ENCODE results near the gene ABHD16B.

The ABHD16B gene

GRCh38 chr20:63861365-63861934 is at the start of gene ABHD16B:
Gene ABHD16B (plus strand): TSS chr20:63861498. CDS start chr20:63861541, 43 bp downstream.
- DNase-seq = no peak

- no peak for DNase-seq
Observed at GRCh38 chr20:63814891-63815614, 46.2 kb upstream of the ABHD16B start.

GRCh38 chr20:63815615-63816253 is 45.6 kb upstream of the ABHD16B start:
- no peak for DNase-seq

GRCh38 chr20:63819224-63819921 is 41.9 kb upstream of the ABHD16B start:
- DNase-seq = no peak

GRCh38 chr20:63821811-63822210 is 39.5 kb upstream of the ABHD16B start:
- DNase-seq = no peak

GRCh38 chr20:63822276-63822696 is 39.0 kb upstream of the ABHD16B start:
- no peak for DNase-seq

- DNase-seq = no peak
Observed at GRCh38 chr20:63823691-63824311, 37.5 kb upstream of the ABHD16B start.

GRCh38 chr20:63825331-63826118 is 35.8 kb upstream of the ABHD16B start:
- no peak for DNase-seq

- no peak for DNase-seq
Observed at GRCh38 chr20:63826753-63827152, 34.5 kb upstream of the ABHD16B start.

- DNase-seq = no peak
Observed at GRCh38 chr20:63828124-63828523, 33.2 kb upstream of the ABHD16B start.

- no peak for DNase-seq
Observed at GRCh38 chr20:63828545-63828944, 32.8 kb upstream of the ABHD16B start.

GRCh38 chr20:63828951-63829350 is 32.3 kb upstream of the ABHD16B start:
- DNase-seq = no peak

- DNase-seq = no peak
Observed at GRCh38 chr20:63829603-63829944, 31.7 kb upstream of the ABHD16B start.

GRCh38 chr20:63829945-63830835 is 31.1 kb upstream of the ABHD16B start:
- DNase-seq = no peak

GRCh38 chr20:63830841-63831588 is 30.3 kb upstream of the ABHD16B start, which contains the start of gene ZBTB46:
Gene ZBTB46 (minus strand): TSS chr20:63831264. CDS start chr20:63790757, 40,507 bp downstream.
- DNase-seq = no peak

- no peak for DNase-seq
Observed at GRCh38 chr20:63831646-63831992, 29.7 kb upstream of the ABHD16B start.

GRCh38 chr20:63831993-63832686 is 29.2 kb upstream of the ABHD16B start:
- DNase-seq = no peak

GRCh38 chr20:63833776-63834490 is 27.4 kb upstream of the ABHD16B start:
- no peak for DNase-seq

GRCh38 chr20:63834491-63834880 is 26.8 kb upstream of the ABHD16B start:
- no peak for DNase-seq
